ENCODE data around the gene ISY1.
"Not testable (repeated sequence)": the region's sequence is repeated elsewhere in the genome, so short reads cannot be mapped to it uniquely, and the experiment has no call there.

ISY1 gene

GRCh38 chr3:129139911-129140310 is 21.0 kb downstream of the ISY1 start:
- no peak overlapping the region for H3K4me3 ChIP-seq (ENCODE audit: control insufficient read depth, low read depth, low read length)
- DNase-seq (ENCODE audit: low read depth) = no peak
- TF ChIP-seq, protein P1, sequence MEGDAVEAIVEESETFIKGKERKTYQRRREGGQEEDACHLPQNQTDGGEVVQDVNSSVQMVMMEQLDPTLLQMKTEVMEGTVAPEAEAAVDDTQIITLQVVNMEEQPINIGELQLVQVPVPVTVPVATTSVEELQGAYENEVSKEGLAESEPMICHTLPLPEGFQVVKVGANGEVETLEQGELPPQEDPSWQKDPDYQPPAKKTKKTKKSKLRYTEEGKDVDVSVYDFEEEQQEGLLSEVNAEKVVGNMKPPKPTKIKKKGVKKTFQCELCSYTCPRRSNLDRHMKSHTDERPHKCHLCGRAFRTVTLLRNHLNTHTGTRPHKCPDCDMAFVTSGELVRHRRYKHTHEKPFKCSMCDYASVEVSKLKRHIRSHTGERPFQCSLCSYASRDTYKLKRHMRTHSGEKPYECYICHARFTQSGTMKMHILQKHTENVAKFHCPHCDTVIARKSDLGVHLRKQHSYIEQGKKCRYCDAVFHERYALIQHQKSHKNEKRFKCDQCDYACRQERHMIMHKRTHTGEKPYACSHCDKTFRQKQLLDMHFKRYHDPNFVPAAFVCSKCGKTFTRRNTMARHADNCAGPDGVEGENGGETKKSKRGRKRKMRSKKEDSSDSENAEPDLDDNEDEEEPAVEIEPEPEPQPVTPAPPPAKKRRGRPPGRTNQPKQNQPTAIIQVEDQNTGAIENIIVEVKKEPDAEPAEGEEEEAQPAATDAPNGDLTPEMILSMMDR (IDR thresholded peaks at IDR 0.05; ENCODE audit: control insufficient read depth, insufficient read depth, low read depth, low read length, missing control alignments) = no peak

DNA sequence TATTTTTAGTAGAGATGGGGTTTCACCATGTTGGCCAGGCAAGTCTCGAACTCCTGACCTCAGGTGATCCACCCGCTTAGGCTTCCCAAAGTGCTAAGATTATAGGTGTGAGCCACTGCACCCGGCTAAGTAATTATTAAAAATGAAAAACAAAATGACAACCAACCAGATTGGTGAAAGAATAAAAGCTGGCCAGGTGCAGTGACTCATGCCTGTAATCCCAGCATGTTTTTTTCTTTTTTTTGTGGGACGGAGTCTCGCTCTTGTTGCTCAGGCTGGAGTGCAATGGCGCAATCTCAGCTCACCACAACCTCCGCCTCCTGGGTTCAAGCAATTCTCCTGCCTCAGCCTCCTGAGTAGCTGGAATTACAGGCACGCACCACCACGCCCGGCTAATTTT is 24.6 kb downstream of the ISY1 start:
- not testable (repeated sequence) for DNase-seq (ENCODE audit: low read depth); H3K4me3 ChIP-seq (ENCODE audit: control insufficient read depth, low read depth, low read length)

GRCh38 chr3:129132097-129132866 is 28.6 kb downstream of the ISY1 start:
- H3K4me3 ChIP-seq (ENCODE audit: control insufficient read depth, low read depth, low read length) = no peak overlapping the region
- TF ChIP-seq, protein P1 (IDR thresholded peaks at IDR 0.05; ENCODE audit: control insufficient read depth, insufficient read depth, low read depth, low read length, missing control alignments) = no peak
- no peak for DNase-seq (ENCODE audit: low read depth)

GRCh38 chr3:129131465-129132088 is 29.3 kb downstream of the ISY1 start:
- TF ChIP-seq, protein P1 (IDR thresholded peaks at IDR 0.05; ENCODE audit: control insufficient read depth, insufficient read depth, low read depth, low read length, missing control alignments) = no peak
- no peak overlapping the region for H3K4me3 ChIP-seq (ENCODE audit: control insufficient read depth, low read depth, low read length)
- no peak for DNase-seq (ENCODE audit: low read depth)

DNA sequence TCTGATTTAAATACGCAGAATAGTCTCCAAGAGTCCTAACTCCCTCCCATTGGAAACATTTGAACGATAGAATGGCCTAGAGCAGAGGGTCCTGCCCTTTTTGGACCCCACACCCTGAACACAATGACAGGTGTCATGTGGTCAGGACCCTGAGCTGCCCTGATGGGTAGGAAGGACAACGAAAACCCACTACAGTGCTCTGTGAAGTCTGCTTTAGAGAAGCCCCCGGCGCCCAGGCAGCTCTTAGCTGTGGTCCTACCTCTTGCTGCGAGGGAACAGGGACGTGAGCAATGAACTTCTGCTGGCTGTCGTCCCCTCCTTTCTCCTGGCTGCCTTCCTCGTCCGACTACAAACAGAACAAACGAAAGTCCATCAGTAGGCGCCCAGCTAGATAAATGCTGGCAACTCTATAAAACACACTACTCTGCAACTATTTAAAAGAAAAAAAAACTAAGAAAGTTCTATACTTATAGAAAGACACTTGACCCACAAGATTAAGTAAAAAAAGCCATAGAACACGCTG is 30.5 kb downstream of the ISY1 start:
- no peak overlapping the region for H3K4me3 ChIP-seq (ENCODE audit: control insufficient read depth, low read depth, low read length)
- TF ChIP-seq, protein P1 (IDR thresholded peaks at IDR 0.05; ENCODE audit: control insufficient read depth, insufficient read depth, low read depth, low read length, missing control alignments) = no peak
- DNase-seq (ENCODE audit: low read depth) = no peak

GRCh38 chr3:129128357-129129155 is 32.3 kb downstream of the ISY1 start:
- TF ChIP-seq, protein P1 (IDR thresholded peaks at IDR 0.05; ENCODE audit: control insufficient read depth, insufficient read depth, low read depth, low read length, missing control alignments) = no peak
- DNase-seq (ENCODE audit: low read depth) = no peak
- H3K4me3 ChIP-seq (ENCODE audit: control insufficient read depth, low read depth, low read length) = no peak overlapping the region
